Effector CD8-positive, alpha-beta T cell (primary cell): Measurements from ENCODE around the gene ADAMTSL1.

ENCODE experiments used
- DNase-seq: peaks from one replicate; lab custom pipeline; 2025; lab: John Stamatoyannopoulos, UW

The ADAMTSL1 gene

DNA sequence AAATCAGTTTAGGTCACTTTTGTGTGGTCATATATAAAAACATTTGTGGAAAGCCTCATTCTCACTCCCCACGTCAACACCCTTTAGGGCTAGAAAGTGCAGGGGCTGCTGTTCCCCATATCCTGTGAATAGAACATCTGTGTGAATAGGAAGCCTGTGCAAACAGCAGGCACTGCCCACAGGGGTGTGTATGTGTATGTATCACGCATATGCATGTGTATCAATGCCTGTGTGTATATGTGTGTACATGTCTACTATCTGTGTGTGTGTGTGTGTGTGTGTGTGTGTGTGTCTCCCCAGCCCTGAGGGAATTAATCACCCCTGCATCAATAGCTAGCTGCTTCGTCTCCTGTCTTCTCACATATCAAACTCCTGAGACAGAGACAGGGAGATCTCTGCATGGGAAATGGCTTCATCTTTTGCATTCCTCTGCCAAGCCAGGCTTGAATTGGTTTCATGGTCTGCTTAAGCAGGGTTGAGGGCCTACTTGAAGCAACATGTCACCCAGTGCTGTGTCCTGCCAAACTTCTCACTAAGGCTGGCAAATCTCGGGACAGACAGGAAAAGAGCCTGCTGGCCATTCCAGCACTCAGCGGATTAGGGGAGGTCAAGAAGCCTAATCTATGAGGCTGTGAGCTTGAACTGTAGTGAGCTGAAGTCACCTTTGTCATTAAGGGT is 265.8 kb downstream of the ADAMTSL1 start:
- DNase-seq = no peak

DNA sequence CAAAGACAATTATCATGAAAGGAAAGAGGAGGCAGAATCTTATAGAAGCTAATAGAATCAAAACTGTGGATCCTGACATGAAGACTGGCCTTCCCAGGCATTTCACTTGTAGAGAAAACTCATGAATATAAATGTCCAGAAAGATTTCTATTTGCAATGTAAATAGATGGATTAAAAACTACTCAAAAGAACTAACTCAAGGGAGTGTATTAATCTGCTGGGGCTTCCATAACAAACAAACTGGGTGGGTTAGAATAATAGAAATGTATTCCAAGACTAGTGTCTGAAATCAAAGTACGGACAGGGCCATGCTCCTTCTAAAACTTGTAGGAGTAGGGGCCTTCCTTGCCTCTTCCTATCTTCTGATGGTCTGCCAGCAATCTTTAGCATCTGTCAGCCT is 267.4 kb downstream of the ADAMTSL1 start:
- no peak for DNase-seq

DNA sequence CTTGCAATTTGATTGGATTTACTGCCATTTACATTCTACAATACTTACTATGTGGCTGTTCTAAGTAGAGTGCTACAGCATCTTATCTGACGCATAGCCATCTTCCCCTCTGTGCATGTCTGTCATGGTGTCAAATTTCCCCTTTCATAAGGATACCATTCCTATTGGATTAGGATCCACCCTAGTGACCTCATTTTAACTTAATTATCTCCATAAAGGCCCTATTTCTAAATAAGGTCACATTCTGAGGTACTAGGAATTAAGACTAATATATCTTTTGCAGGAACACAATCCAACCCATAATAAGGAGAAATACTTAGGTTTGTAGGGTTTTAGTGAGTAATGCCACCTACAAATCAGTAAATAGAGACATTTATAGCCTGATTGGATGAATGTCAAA is 268.0 kb downstream of the ADAMTSL1 start:
- DNase-seq = no peak

DNA sequence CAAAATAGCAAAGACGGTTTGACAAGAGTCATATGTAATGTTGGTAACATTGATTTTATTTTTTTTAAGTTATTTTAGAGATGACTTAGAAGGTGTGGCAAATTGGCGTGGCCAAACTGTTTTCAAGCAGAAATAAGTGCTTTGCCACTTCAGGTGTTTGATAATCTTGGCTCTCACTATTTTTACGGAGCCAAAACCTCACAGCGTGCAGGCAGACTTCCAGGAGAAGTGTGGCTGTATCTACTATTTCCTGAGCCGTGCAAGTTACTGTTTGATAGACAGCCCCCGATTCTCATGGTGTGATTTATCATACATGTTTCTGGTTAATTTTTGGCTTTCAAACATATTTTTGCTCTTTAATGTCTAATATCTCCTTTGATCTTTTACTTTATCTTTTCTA is 269.5 kb downstream of the ADAMTSL1 start:
- no peak for DNase-seq

DNA sequence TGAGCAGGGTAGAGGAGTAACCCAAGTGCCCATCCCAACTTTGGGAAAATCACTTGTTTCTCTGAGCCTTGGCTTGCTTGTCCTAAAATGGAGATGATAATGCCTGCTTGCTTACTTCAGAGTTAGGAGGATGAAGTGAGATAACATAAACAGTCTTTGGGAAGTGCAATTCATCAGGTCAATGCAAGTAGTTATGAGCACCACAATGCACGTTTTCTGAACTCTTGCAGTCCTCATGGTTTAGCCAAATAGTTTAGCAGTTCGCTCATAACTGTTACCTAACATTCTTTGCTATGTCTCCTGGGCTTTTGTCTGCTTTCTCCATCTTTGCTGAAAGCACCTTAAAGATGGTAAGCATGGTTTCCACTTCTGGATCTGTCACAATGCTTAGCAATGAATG is 270.0 kb downstream of the ADAMTSL1 start:
- no peak for DNase-seq

DNA sequence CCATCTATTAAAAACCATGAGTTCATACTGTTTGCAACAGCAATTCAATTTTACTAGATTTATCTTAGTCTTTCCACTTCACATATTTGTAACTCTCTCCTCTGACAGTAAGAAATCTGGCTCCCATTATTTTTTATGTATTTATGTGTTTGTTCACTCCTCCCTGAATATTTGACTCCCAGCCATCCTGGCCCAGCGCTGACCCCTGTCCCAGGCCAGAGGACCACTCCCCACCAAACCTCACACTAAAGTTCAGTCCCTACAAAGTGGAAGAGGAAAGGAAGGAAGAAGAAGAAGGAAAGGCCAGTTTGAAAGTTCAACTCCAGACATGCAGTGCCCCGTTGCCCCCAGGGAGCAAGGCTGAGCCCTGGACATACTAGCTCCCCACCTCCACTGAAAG is 271.8 kb downstream of the ADAMTSL1 start:
- DNase-seq = no peak

DNA sequence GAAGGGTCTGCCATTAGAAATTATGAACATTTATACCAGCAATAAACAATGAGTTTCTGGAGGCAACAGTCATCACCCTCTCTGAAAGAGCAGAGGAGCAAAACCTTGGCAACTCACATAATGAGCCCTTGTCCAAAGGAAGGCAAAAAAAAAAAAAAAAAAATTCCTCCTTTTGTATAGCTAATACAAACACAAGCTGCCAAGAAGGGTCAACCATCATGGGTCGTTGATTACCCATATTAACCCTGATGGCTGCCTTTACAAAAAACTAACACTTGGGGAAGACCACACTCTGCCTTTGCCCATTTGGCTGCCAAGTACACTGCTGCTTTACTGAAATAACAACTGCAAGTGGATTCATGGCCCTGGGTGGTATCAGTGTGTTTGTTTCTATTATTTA is 272.7 kb downstream of the ADAMTSL1 start:
- DNase-seq = no peak

DNA sequence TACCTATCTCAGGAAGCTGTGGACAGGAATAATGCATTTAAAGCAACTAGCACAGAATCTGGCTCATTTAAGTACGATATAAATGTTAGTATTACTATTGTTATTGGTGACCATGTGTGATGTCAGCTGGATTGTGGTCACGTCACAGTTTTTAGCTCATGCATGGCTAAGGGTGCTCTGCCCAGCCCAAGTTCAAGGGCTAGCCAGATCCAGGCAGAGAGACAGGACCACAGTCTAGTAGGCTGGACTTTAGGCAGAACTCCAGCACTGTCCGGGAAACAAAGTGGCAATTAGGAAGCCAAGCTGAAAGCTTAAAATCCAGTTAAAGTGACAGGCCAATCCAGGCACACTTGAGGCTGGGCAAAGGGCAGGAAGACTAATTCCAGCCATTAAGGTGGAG is 273.6 kb downstream of the ADAMTSL1 start:
- DNase-seq = no peak

DNA sequence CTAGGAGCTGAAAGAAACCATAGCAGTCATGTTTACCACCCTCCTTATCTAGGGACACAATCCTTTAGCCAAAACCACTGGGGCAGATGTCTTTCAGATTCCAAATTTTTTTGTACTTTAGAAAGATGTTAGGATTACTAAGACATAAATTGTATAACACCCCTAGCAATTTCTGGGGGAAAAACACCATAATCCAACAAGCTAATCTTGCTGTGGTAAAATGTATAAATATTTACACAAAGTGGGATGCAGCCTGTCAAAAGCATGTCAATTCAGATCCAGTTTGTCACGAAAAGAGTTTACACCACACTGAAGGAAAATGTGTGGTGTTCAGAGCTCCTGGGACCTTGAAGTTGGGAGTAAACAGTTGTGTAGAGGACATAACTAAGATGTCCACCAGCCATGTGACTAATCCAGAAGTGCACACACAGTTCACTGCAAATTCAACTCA is 274.3 kb downstream of the ADAMTSL1 start:
- DNase-seq = no peak

DNA sequence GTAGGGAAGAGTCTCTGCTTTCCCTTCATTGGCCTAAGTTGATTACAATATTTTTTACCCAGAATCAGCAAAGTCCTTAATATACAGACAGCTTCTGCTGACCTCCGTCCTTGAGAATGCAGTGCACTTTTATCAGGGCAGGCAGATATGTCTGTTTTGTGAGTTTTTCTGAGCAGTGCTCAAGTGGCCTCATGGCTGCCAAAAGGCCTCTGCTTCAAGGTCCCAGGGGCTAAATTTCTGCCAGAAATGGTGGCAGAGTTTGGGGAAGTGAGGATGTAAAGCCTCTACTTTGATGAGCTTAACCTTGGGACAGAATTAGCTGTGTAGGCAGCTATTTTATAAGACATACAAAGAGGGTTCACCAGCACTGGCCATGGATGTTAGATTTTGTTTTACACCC is 275.8 kb downstream of the ADAMTSL1 start:
- DNase-seq = no peak

DNA sequence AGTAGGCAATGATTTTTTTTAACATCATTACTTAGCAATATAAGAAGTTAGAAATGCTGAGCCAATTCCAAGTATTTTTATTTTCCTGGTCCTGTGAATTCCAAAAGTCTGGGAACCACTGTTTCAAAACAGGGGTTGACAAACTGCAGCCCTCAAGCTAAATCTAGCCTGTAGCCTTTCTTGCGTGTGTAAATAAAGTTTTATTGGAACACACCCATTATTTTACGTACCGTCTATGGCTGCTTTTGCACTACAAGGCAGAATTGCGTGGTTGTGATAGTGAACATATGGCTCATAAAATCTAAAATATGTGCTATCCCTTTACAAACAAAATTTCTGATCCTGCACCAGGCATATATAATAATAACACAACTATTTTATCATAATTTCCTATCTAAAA is 280.0 kb downstream of the ADAMTSL1 start:
- no peak for DNase-seq

DNA sequence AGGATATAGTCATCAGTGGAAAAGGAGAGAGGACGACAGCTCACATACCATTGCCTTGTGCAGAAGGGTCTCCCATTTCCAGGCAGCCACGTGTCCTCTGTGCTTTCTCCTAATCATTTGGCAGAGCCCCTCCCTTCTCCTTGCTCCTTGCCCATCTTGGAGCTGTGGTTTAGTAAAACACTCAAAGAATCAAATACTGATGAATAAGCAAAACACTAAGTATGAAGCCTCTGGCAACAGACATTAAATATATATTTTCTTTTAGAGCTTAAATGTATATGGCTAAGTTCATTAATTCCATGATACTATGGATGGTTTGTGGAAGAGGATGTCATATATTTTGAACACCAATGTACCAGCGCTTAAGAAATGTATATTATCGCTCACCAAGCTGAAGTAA is 280.6 kb downstream of the ADAMTSL1 start:
- no peak for DNase-seq

DNA sequence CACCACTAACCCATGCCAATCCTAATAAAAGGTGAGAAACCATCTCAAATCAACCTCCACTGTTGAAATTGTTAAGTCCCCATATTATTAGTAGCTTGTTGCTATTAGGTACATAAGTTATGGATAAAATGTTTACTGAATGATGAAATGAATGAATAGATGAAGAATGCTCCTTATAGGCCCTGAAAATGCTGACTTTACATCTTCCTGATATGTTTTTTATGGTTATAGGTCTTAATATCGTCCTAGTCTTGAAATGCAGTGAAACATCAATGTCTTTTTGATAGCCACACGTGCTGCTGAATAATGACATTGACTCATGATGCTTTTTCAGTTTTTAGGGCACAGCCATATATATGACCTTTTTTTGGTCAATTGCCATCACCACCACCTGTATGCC is 281.3 kb downstream of the ADAMTSL1 start:
- no peak for DNase-seq

DNA sequence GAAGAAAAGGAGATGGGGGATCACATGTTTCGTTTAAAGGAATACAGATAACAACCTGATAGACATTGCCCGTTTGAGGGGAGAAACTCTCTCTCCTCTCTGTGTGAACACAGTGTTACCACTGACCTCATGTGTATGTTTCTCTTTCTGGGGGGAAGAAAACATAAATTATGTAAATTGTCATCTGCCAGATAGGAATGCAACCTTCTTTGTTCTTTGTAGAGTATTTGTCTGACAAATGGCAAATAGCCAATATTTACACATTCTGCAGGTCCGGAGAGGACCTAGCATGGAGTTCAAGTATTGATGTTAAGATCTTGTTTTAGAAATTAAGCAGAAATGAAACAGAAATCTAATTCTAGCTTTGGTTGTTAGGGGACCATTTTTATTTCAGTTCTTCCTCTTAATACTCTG is 282.8 kb downstream of the ADAMTSL1 start:
- no peak for DNase-seq

DNA sequence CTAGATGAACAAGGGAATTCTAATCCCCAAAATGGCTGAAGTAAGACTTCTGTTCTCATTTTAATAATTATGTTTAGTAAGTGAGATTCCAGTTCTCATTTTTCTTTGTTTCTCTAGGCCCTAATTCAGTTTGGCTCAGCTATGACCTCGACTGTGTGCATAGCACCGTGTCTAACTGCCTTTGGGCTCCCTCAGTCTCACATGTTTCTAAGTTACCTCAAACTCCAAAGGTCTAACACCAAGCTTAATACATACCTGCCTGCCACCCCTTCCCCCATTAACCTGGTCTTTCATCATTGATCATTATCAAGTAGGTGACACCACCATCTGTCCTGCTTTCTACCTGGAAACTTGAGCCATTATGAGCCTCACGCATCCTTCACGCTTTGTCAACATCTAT is 285.9 kb downstream of the ADAMTSL1 start:
- no peak for DNase-seq

DNA sequence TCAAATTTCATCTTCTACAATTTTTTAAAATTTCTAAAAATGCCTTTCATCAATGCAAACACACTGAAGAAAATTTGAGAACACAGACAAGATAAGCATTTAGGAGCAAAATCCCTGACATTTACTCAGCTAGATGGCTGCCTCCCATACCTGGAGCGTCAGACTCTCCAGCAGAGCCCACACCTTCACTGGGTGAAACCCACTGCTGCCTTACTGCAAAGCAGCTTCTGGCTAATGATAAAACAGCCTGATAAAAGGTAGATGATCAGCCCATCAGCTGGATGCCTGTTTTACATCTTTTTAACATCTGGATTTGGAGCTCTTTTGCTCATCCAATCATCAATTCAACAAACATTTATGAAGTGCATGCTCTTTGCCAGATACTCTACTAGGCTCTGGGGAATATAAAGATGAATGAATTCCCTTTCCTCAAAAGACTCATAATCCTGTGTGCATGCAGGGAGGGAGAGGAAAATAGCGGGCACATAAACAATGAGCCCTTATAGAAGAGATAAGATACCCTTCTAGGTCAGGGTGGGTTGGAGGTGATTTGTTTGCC is 287.9 kb downstream of the ADAMTSL1 start:
- DNase-seq = no peak

DNA sequence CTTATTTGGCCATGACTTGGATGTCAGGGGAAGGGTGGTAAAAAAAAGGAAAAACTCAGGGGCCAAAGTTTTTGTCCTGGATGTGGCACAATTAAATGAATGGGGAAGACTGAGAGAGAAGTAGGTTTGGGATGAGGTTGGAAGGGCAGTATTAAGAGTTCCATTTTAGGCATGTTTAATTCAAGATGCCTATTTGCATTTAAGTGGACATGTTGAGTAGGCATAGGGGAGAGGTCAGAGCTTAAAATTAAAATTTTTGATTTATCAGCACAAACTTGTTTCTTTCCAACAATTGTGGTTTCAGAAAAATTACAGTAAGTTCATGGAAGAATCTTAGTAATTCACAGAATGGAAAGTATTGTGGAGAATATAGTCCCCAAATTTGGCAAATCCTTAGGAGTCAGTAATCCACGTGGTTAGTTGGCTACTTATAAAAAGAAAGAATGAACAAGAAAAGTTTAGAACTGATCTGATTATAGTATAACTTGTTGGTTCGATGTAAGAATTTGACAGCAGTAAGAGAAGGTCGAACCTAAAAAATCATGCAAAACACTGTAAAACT is 293.1 kb downstream of the ADAMTSL1 start:
- no peak for DNase-seq

DNA sequence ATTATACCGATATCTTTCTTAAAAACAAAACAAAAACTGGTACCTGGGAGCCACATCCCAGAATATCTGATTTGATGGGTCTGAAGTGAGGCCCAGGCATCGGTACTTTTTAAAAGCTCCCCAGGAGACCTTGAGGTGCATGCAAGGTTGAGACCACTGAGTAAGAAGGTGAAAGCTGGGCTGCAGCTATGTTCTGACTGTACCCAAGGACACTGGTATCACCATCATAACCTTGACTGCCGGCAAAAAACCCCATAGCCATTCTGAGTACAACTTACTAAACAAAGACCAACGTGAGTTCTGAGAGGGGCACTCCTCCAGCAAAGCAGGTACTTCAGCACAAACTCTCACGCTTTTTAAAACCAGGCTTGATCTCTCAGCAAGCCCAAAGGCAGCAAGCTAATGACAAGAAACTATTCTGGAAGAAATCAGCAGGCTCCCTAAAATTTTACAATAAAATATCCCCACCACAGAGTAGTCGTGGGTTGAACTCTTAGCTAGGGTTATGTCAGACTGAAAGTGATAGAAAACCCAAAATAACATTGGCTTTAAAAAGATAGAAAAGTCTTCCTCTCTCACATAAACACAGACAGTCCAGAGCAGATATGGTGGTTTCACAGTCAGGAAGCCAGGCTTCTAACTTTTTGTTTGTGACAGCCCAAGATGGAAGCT is 295.1 kb downstream of the ADAMTSL1 start:
- no peak for DNase-seq

DNA sequence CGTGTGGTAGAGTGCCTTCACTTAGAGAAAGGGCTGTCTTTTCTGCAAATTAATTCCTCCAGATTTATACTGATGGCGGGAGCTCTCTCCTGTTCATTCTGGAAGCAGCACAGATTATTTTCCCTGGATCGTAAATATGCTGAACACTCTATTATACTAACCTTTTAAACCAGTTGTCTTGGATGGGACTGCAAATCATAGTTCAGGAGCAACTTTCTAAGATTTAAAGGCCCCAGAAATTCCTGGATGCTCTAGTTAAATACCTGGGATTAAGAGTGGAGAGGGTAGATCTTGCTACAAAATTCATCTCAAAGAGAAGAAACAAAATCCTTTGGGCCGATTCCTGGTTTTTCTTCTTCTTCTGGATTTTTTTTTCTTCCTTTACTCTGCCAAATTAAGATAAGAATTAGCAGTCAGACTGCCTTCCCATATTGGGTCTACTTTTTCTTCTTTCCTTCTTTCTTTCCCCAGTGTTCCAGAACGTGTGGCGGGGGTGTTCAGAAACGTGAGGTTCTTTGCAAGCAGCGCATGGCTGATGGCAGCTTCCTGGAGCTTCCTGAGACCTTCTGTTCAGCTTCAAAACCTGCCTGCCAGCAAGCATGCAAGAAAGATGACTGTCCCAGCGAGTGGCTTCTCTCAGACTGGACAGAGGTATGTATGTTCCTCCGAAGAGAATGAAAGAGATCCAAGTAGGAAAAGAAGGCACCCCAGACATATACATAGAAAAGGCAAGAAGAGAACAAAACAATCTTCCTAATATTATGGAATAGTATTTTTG is 296.4 kb downstream of the ADAMTSL1 start:
- DNase-seq = no peak

DNA sequence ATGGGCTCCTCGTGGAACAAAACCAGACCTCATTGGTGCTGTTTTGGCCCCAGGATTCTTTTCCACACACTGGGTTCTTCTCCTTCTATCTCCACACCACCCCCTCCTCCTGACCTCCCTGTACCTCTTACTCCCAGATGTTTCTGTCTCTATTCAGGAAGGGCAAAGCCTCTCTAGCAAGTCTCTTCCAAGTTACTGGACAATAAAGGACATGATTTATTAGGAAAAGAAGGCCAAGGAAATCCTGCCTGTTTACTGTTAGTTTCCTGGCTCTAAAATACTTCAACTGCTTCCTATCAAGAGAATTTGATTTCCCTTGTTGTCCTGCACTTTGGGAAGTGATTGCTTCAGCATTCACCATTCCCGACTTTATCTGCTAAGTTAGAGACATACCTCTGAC is 297.1 kb downstream of the ADAMTSL1 start:
- DNase-seq = no peak

DNA sequence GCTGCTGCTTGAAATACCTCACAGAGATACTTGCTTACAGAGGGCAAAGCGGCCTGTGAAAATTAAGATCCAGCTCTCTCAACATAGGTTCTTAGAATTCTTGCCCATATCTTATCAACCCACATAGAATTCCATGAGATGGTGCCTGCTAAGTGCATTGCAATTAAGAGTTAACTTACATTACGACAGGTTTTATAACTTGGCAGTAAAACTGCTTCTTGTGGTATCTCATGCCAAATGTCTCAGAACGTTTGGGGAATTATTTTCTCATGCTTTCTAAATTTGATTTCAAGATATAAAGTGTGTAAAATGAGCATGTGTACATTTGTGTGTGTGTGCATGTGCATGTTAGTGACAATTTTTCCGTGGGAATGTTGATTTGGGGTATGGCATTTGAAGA is 297.8 kb downstream of the ADAMTSL1 start:
- no peak for DNase-seq

DNA sequence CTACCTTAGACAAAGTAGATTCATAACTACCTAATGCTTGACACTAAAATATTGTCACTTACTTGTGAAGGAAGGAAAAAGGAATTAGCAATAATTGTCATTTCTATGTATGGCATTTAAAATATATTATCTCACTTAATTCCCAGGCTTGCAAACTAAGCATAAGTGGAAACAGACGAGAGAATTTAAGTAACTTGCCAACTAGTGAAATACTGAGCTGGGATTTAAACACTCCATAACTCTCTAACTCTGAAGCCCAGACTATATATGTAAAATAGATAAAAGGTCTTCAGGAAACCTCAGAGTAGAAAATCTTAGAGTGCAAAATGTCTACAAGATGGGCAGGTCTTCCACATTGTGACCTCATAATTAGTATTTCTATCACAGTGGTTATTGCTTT is 301.3 kb downstream of the ADAMTSL1 start:
- DNase-seq = no peak
